Osteoblast (primary cell): ENCODE results near the gene ARHGAP12. TPM values are rescaled to one million over a fixed set of nuclear protein-coding genes. Genes with fewer than 3 reads are reported as not detected.

Experiments used
- DNase-seq: peaks from one replicate; pipeline ENCODE4 v3.0.0; 2011; ENCODE audit warnings: low spot score, mixed read lengths; ENCODE audit not compliant: insufficient read length; ENCODE audit errors: missing footprints
- H2AFZ ChIP-seq: 2 replicates; pipeline ENCODE4 v1.6.0; 2011; ENCODE audit warnings: mild to moderate bottlenecking, low read length
- H3K27ac ChIP-seq: 2 replicates; pipeline ENCODE4 v1.5.1; 2011; ENCODE audit warnings: mild to moderate bottlenecking, low read depth, low read length, moderate library complexity
- H3K27me3 ChIP-seq: 2 replicates; pipeline ENCODE4 v1.6.0; 2012; ENCODE audit warnings: mild to moderate bottlenecking, control low read depth, inconsistent platforms, low read length, moderate library complexity; ENCODE audit not compliant: insufficient read depth
- H3K36me3 ChIP-seq: 2 replicates; pipeline ENCODE4 v1.5.1; 2011; ENCODE audit warnings: mild to moderate bottlenecking, low read length, control low read depth, moderate library complexity; ENCODE audit not compliant: insufficient read depth
- H3K4me1 ChIP-seq: 2 replicates; pipeline ENCODE4 v1.5.1; 2011; ENCODE audit warnings: mild to moderate bottlenecking, low read length, control low read depth, moderate library complexity; ENCODE audit not compliant: insufficient read depth
- H3K4me2 ChIP-seq: 2 replicates; pipeline ENCODE4 v1.6.0; 2011; ENCODE audit warnings: mild to moderate bottlenecking, low read length; ENCODE audit not compliant: insufficient read depth
- H3K4me3 ChIP-seq: fragments of 200-600 bp; sonication (generic); 3 replicates; pipeline ENCODE4 v1.5.1; 2012; ENCODE audit warnings: mild to moderate bottlenecking, low read length, inconsistent platforms; ENCODE audit not compliant: insufficient read depth
- H3K79me2 ChIP-seq: 2 replicates; pipeline ENCODE4 v1.6.0; 2012; ENCODE audit warnings: mild to moderate bottlenecking, low read length, control low read depth, inconsistent platforms; ENCODE audit not compliant: insufficient read depth
- H3K9me3 ChIP-seq: 2 replicates; pipeline ENCODE4 v1.5.1; 2011; ENCODE audit warnings: low read depth, low read length, control low read depth
- H4K20me1 ChIP-seq: 2 replicates; pipeline ENCODE4 v1.6.0; 2012; ENCODE audit warnings: mild to moderate bottlenecking, low read length, control low read depth; ENCODE audit not compliant: insufficient read depth
- CTCF ChIP-seq: IDR thresholded peaks from 2 replicates; pipeline ENCODE4 v1.5.1; 2011; ENCODE audit warnings: mild to moderate bottlenecking, low read depth, low read length, moderate library complexity; ENCODE audit errors: extremely low read depth
- total RNA-seq: library from RNA; depleted of rRNA; stranded (reverse); fragments of >200 nt; gene quantifications from 2 replicates; pipeline ENCODE4 v1.2.3, GENCODE V29; 2012

The ARHGAP12 gene
- total RNA-seq, 1 donor: 76.0 TPM

- H3K4me2 ChIP-seq: no peak overlapping the region
- H3K36me3 ChIP-seq: no peaks in the 10 kb centered on the region
- no peak for TF ChIP-seq CTCF
- no peak overlapping the region for H2AFZ ChIP-seq
- DNase-seq: no peak
- H3K27ac ChIP-seq: no peak overlapping the region
- H3K9me3 ChIP-seq: no peaks in the 10 kb centered on the region
- no peak overlapping the region for H3K4me3 ChIP-seq
- peaks cover 6% of the 10 kb centered on the region for H3K4me1 ChIP-seq
- peaks cover 3% of the 10 kb centered on the region for H3K79me2 ChIP-seq
- H4K20me1 ChIP-seq: no peaks in the 10 kb centered on the region
- H3K27me3 ChIP-seq: no peaks in the 10 kb centered on the region
These were observed 98.9 kb downstream of the ARHGAP12 start for GRCh38 chr10:31829776-31830175.

- no peak for TF ChIP-seq CTCF
- H3K4me2 ChIP-seq: no peak overlapping the region
These were observed 105.3 kb downstream of the ARHGAP12 start for GRCh38 chr10:31823358-31823757.

GRCh38 chr10:31822616-31823318 is 105.9 kb downstream of the ARHGAP12 start:
- no peak overlapping the region for H2AFZ ChIP-seq
- peaks cover 5% of the 10 kb centered on the region for H3K36me3 ChIP-seq
- H3K27me3 ChIP-seq: no peaks in the 10 kb centered on the region
- H3K4me3 ChIP-seq: no peak overlapping the region
- H3K79me2 ChIP-seq: no peaks in the 10 kb centered on the region
- no peaks in the 10 kb centered on the region for H3K9me3 ChIP-seq
- H3K4me1 ChIP-seq: peaks cover 20% of the 10 kb centered on the region
- DNase-seq: no peak
- no peak for TF ChIP-seq CTCF
- no peak overlapping the region for H3K4me2 ChIP-seq
- H4K20me1 ChIP-seq: no peaks in the 10 kb centered on the region
- H3K27ac ChIP-seq: no peak overlapping the region

More at GRCh38 chr10:31823358-31823757, 105.3 kb downstream of the ARHGAP12 start:
- Histone ChIP-seq H3K4me1 (peaks cover 20% of the 10 kb centered on the region), H3K27me3 (no peaks in the 10 kb centered on the region), H2AFZ (no peak overlapping the region), H3K79me2 (no peaks in the 10 kb centered on the region), H3K4me3 (no peak overlapping the region), H3K36me3 (peaks cover 5% of the 10 kb centered on the region), H3K27ac (no peak overlapping the region), H4K20me1 (no peaks in the 10 kb centered on the region), H3K9me3 (no peaks in the 10 kb centered on the region)
- no peak for DNase-seq

GRCh38 chr10:31822150-31822549 is 106.5 kb downstream of the ARHGAP12 start:
- peaks cover 5% of the 10 kb centered on the region for H3K36me3 ChIP-seq
- H3K4me1 ChIP-seq: peaks cover 20% of the 10 kb centered on the region
- DNase-seq: no peak
- H3K4me3 ChIP-seq: no peak overlapping the region
- no peaks in the 10 kb centered on the region for H4K20me1 ChIP-seq
- H3K27ac ChIP-seq: no peak overlapping the region
- no peaks in the 10 kb centered on the region for H3K9me3 ChIP-seq
- no peak for TF ChIP-seq CTCF
- no peak overlapping the region for H3K4me2 ChIP-seq
- H2AFZ ChIP-seq: no peak overlapping the region
- no peaks in the 10 kb centered on the region for H3K27me3 ChIP-seq
- no peaks in the 10 kb centered on the region for H3K79me2 ChIP-seq
